GM12878 (cell line): ENCODE results near the gene PLXNA4. TPM values are rescaled to one million over a fixed set of nuclear protein-coding genes. Genes with fewer than 3 reads are reported as not detected.

Experiments used
- CHD2 ChIP-seq: IDR thresholded peaks from 2 replicates; pipeline ENCODE4 v1.6.1; 2011; ENCODE audit warnings: low read depth, low read length, improper control_type of control experiment, borderline replicate concordance
- FOXK2 ChIP-seq: fragments of 450-650 bp; IDR thresholded peaks from 2 replicates; pipeline ENCODE4 v1.6.1; 2017; ENCODE audit warnings: mild to moderate bottlenecking, moderate library complexity
- SIN3A ChIP-seq: IDR thresholded peaks from 2 replicates; pipeline ENCODE4 v1.6.1; 2012; ENCODE audit warnings: low read depth, low read length, improper control_type of control experiment
- SUPT20H ChIP-seq: IDR thresholded peaks from 2 replicates; pipeline ENCODE4 v1.6.1; 2011; ENCODE audit warnings: low read depth, mild to moderate bottlenecking, low read length, moderate library complexity, borderline replicate concordance; ENCODE audit not compliant: control insufficient read depth
- TCF3 ChIP-seq: IDR thresholded peaks from 2 replicates; pipeline ENCODE4 v1.6.1; 2012; ENCODE audit warnings: low read depth, mild to moderate bottlenecking, low read length, borderline replicate concordance; ENCODE audit not compliant: insufficient read depth
- YBX1 ChIP-seq: fragments of 450-650 bp; IDR thresholded peaks from 2 replicates; pipeline ENCODE4 v1.6.1; 2016; ENCODE audit warnings: antibody characterized with exemption
- polyA plus RNA-seq, 11 experiments: library from polyadenylated mRNA; depleted of rRNA in 4 of 11; unstranded in 6 of 11; stranded (reverse) in 5 of 11; fragments of >200 nt; fragmentation: Nextera tagmentation in 4 of 11; fragmentation: Illumina TruSeq in 1 of 11; extraction: Ambion mirVana in 4 of 11; extraction: Trizol in 1 of 11; gene quantifications; 1 replicate in 1 of 11; 2 replicates in 10 of 11; pipeline versions ENCODE4 v1.2.1 to v1.2.3, GENCODE V29; 2011 to 2016; ENCODE audit warnings: inconsistent platforms in 2 of 11, missing spikeins in 2 of 11, low read depth in 1 of 11
- total RNA-seq, 4 experiments: library from RNA; depleted of rRNA in 3 of 4; stranded (reverse); fragments of >200 nt in 3 of 4; fragmentation: Illumina TruSeq in 1 of 4; extraction: Trizol in 1 of 4; gene quantifications; 2 replicates each; pipeline versions ENCODE4 v1.2.1 to v1.2.3, GENCODE V29; 2013 to 2021
- TF ChIP-seq, protein P1 (sequence below): fragments of 450-650 bp; formaldehyde crosslinking; IDR thresholded peaks from 2 replicates; pipeline ENCODE4 v1.4.0; 2020; ENCODE audit warnings: mild to moderate bottlenecking, moderate library complexity
- TF ChIP-seq, protein P2 (sequence below): IDR thresholded peaks from 2 replicates; pipeline ENCODE4 v1.6.1; 2011; ENCODE audit warnings: mild to moderate bottlenecking, low read depth, low read length, moderate library complexity; ENCODE audit not compliant: insufficient replicate concordance
- TF ChIP-seq, protein P3 (sequence below): fragments of 450-650 bp; formaldehyde crosslinking; IDR thresholded peaks from 2 replicates; pipeline ENCODE4 v1.5.0; 2022; ENCODE audit warnings: mild to moderate bottlenecking, missing genetic modification characterization
- TF ChIP-seq, protein P4 (sequence below): IDR thresholded peaks from 2 replicates; pipeline ENCODE4 v1.6.1; 2012; ENCODE audit warnings: low read depth, low read length, improper control_type of control experiment
- TF ChIP-seq, protein P5 (sequence below): fragments of 450-650 bp; IDR thresholded peaks from 2 replicates; pipeline ENCODE4 v1.6.1; 2017; ENCODE audit warnings: mild to moderate bottlenecking, moderate library complexity

The PLXNA4 gene
- total and polyA plus RNA-seq, 10 of the 15 experiments (the other 5 are each of a cell fraction or from before 2014, with no cell fraction given): 0.03 TPM; not detected in 9

DNA sequence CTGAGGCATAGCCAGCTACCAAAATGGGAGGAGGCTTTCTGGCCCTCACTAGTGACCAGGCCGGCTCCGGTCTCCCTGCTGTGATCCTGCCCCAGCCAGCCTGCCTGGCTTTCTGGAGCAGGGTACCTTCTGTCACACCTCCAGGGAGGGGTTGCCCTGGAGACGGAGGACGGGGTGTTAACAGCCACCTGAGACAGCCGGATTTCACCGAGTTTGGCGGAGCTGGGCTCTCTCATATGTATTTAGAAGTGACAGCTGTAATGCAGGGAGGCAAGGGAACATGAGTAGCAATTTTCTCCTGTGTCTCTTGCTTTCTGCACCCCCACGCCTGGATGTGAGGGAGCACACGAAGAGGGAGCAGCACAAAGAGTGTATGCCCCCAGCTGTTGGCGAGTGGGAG, 473.3 kb downstream of the PLXNA4 start (continued):
- TF ChIP-seq, protein P1, sequence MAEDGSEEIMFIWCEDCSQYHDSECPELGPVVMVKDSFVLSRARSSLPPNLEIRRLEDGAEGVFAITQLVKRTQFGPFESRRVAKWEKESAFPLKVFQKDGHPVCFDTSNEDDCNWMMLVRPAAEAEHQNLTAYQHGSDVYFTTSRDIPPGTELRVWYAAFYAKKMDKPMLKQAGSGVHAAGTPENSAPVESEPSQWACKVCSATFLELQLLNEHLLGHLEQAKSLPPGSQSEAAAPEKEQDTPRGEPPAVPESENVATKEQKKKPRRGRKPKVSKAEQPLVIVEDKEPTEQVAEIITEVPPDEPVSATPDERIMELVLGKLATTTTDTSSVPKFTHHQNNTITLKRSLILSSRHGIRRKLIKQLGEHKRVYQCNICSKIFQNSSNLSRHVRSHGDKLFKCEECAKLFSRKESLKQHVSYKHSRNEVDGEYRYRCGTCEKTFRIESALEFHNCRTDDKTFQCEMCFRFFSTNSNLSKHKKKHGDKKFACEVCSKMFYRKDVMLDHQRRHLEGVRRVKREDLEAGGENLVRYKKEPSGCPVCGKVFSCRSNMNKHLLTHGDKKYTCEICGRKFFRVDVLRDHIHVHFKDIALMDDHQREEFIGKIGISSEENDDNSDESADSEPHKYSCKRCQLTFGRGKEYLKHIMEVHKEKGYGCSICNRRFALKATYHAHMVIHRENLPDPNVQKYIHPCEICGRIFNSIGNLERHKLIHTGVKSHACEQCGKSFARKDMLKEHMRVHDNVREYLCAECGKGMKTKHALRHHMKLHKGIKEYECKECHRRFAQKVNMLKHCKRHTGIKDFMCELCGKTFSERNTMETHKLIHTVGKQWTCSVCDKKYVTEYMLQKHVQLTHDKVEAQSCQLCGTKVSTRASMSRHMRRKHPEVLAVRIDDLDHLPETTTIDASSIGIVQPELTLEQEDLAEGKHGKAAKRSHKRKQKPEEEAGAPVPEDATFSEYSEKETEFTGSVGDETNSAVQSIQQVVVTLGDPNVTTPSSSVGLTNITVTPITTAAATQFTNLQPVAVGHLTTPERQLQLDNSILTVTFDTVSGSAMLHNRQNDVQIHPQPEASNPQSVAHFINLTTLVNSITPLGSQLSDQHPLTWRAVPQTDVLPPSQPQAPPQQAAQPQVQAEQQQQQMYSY (CRISPR knock-in tag): no peak
- TF ChIP-seq CHD2 (no peak), SUPT20H (no peak), SIN3A (no peak), YBX1 (no peak), FOXK2 (no peak), TCF3 (no peak)
- TF ChIP-seq, protein P2, sequence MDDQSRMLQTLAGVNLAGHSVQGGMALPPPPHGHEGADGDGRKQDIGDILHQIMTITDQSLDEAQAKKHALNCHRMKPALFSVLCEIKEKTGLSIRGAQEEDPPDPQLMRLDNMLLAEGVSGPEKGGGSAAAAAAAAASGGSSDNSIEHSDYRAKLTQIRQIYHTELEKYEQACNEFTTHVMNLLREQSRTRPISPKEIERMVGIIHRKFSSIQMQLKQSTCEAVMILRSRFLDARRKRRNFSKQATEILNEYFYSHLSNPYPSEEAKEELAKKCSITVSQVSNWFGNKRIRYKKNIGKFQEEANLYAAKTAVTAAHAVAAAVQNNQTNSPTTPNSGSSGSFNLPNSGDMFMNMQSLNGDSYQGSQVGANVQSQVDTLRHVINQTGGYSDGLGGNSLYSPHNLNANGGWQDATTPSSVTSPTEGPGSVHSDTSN: no peak
- TF ChIP-seq, protein P3, sequence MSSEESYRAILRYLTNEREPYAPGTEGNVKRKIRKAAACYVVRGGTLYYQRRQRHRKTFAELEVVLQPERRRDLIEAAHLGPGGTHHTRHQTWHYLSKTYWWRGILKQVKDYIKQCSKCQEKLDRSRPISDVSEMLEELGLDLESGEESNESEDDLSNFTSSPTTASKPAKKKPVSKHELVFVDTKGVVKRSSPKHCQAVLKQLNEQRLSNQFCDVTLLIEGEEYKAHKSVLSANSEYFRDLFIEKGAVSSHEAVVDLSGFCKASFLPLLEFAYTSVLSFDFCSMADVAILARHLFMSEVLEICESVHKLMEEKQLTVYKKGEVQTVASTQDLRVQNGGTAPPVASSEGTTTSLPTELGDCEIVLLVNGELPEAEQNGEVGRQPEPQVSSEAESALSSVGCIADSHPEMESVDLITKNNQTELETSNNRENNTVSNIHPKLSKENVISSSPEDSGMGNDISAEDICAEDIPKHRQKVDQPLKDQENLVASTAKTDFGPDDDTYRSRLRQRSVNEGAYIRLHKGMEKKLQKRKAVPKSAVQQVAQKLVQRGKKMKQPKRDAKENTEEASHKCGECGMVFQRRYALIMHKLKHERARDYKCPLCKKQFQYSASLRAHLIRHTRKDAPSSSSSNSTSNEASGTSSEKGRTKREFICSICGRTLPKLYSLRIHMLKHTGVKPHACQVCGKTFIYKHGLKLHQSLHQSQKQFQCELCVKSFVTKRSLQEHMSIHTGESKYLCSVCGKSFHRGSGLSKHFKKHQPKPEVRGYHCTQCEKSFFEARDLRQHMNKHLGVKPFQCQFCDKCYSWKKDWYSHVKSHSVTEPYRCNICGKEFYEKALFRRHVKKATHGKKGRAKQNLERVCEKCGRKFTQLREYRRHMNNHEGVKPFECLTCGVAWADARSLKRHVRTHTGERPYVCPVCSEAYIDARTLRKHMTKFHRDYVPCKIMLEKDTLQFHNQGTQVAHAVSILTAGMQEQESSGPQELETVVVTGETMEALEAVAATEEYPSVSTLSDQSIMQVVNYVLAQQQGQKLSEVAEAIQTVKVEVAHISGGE (CRISPR knock-in tag): no peak
- TF ChIP-seq, protein P4, sequence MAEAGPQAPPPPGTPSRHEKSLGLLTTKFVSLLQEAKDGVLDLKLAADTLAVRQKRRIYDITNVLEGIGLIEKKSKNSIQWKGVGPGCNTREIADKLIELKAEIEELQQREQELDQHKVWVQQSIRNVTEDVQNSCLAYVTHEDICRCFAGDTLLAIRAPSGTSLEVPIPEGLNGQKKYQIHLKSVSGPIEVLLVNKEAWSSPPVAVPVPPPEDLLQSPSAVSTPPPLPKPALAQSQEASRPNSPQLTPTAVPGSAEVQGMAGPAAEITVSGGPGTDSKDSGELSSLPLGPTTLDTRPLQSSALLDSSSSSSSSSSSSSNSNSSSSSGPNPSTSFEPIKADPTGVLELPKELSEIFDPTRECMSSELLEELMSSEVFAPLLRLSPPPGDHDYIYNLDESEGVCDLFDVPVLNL: no peak
- TF ChIP-seq, protein P5, sequence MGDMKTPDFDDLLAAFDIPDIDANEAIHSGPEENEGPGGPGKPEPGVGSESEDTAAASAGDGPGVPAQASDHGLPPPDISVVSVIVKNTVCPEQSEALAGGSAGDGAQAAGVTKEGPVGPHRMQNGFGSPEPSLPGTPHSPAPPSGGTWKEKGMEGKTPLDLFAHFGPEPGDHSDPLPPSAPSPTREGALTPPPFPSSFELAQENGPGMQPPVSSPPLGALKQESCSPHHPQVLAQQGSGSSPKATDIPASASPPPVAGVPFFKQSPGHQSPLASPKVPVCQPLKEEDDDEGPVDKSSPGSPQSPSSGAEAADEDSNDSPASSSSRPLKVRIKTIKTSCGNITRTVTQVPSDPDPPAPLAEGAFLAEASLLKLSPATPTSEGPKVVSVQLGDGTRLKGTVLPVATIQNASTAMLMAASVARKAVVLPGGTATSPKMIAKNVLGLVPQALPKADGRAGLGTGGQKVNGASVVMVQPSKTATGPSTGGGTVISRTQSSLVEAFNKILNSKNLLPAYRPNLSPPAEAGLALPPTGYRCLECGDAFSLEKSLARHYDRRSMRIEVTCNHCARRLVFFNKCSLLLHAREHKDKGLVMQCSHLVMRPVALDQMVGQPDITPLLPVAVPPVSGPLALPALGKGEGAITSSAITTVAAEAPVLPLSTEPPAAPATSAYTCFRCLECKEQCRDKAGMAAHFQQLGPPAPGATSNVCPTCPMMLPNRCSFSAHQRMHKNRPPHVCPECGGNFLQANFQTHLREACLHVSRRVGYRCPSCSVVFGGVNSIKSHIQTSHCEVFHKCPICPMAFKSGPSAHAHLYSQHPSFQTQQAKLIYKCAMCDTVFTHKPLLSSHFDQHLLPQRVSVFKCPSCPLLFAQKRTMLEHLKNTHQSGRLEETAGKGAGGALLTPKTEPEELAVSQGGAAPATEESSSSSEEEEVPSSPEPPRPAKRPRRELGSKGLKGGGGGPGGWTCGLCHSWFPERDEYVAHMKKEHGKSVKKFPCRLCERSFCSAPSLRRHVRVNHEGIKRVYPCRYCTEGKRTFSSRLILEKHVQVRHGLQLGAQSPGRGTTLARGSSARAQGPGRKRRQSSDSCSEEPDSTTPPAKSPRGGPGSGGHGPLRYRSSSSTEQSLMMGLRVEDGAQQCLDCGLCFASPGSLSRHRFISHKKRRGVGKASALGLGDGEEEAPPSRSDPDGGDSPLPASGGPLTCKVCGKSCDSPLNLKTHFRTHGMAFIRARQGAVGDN: no peak
